Hepatocyte (in vitro differentiated cells): Measurements from ENCODE around the gene THEM5. TPM values are rescaled to one million over a fixed set of nuclear protein-coding genes. Genes with fewer than 3 reads are reported as not detected.
"Not testable (repeated sequence)": the region's sequence is repeated elsewhere in the genome, so short reads cannot be mapped to it uniquely, and the experiment has no call there.

Experiments used
- DNase-seq: peaks from one replicate; pipeline ENCODE4 v3.0.0-alpha.2; 2016; ENCODE audit warnings: low spot score
- H2AFZ ChIP-seq: fragments of 200-600 bp; sonication (generic); 2 replicates; pipeline ENCODE4 v1.6.0; 2016; ENCODE audit warnings: antibody characterized with exemption, mild to moderate bottlenecking
- H3K27ac ChIP-seq: fragments of 200-600 bp; sonication (generic); 2 replicates; pipeline ENCODE4 v1.5.1; 2016; ENCODE audit warnings: mild to moderate bottlenecking
- H3K27me3 ChIP-seq: fragments of 200-600 bp; sonication (generic); 2 replicates; pipeline ENCODE4 v1.6.1; 2016
- H3K36me3 ChIP-seq: fragments of 200-600 bp; sonication (generic); replicated peaks from 2 replicates; pipeline ENCODE4 v1.5.1; 2016; ENCODE audit warnings: low read depth; ENCODE audit not compliant: insufficient read depth
- H3K4me1 ChIP-seq: fragments of 200-600 bp; sonication (generic); 2 replicates; pipeline ENCODE4 v1.5.1; 2016; ENCODE audit warnings: mild to moderate bottlenecking, moderate library complexity; ENCODE audit not compliant: insufficient read depth
- H3K4me2 ChIP-seq: fragments of 200-600 bp; sonication (generic); 2 replicates; pipeline ENCODE4 v1.6.0; 2016
- H3K4me3 ChIP-seq: fragments of 200-600 bp; sonication (generic); 2 replicates; pipeline ENCODE4 v1.5.1; 2016; ENCODE audit warnings: mild to moderate bottlenecking
- H3K79me2 ChIP-seq: fragments of 200-600 bp; sonication (generic); 2 replicates; pipeline ENCODE4 v1.6.0; 2017; ENCODE audit warnings: mild to moderate bottlenecking
- H3K9me2 ChIP-seq: fragments of 200-600 bp; sonication (generic); replicated peaks from 2 replicates; pipeline ENCODE4 v1.6.0; 2017; ENCODE audit warnings: mild to moderate bottlenecking; ENCODE audit not compliant: insufficient read depth
- H3K9me3 ChIP-seq: fragments of 200-600 bp; sonication (generic); 2 replicates; pipeline ENCODE4 v1.5.1; 2016; ENCODE audit warnings: low read depth, mild to moderate bottlenecking
- H4K20me1 ChIP-seq: fragments of 200-600 bp; sonication (generic); 2 replicates; pipeline ENCODE4 v1.6.0; 2016; ENCODE audit warnings: mild to moderate bottlenecking; ENCODE audit not compliant: insufficient read depth, poor library complexity, severe bottlenecking
- EZH2 ChIP-seq: fragments of 200-600 bp; sonication (generic); IDR thresholded peaks from 2 replicates; pipeline ENCODE4 v1.6.1; 2016; ENCODE audit warnings: antibody characterized with exemption, mild to moderate bottlenecking, borderline replicate concordance
- EZH2phosphoT487 ChIP-seq: fragments of 200-600 bp; sonication (generic); IDR thresholded peaks from one replicate; pipeline ENCODE4 v1.6.1; 2018; ENCODE audit warnings: antibody characterized with exemption, mild to moderate bottlenecking, low read depth, moderate library complexity; ENCODE audit not compliant: unreplicated experiment, severe bottlenecking
- WGBS: methylation state at CpG from one replicate; pipeline ENCODE4 v1.1.6; 2016; ENCODE audit warnings: low lambda C conversion rate; ENCODE audit errors: missing lambda C conversion rate; 5-methylcytosine and 5-hydroxymethylcytosine counted together
- polyA plus RNA-seq: library from polyadenylated mRNA; unstranded; fragments of >200 nt; fragmentation: Nextera tagmentation; extraction: Ambion mirVana; gene quantifications from 2 replicates; pipeline ENCODE4 v1.2.1, GENCODE V29; 2016
- total RNA-seq: library from RNA; depleted of rRNA; stranded (reverse); fragments of >200 nt; gene quantifications from 2 replicates; pipeline ENCODE4 v1.2.3, GENCODE V29; 2014
- TF ChIP-seq, protein P1 (sequence below): fragments of 200-600 bp; sonication (generic); IDR thresholded peaks from 2 replicates; pipeline ENCODE4 v1.5.1; 2016; ENCODE audit warnings: antibody characterized with exemption, mild to moderate bottlenecking; ENCODE audit not compliant: poor library complexity

The THEM5 gene
- total and polyA plus RNA-seq, 2 experiments from 2014 or later: 0.21 TPM; not detected in 1

DNA sequence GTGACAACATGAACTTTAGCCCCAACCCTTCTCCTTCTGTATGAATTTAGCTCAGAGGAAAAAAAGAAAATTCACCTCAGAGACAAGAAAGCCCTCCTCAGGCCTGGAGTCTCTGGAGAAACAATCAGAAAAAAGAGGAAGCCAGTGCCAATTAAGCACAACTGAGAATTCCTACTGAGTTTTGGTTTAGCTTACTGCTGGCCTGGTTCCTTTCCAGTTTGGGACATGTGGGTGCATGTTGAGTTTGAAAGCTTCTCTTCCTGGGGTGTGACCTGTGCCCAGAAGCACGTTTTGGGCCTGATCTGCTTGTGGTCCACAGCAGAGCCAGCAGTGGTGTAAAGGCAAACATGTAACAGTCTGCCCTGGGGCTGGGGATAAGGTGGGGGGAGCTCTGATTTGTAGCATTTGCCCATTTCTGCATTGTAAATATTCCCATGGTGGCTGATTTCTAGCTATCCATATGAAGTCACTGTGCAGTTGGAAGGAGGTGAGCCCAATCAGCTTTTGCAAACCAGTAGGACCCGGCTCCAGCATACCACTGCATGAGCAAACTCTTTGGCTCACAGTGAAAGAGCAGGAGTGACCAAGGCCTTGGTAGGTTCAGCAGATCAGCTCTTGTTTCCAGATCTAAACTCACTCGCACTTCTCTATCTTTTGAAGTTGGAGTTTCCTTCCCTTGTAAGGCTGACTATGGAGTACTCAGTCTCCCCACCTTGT, 4.7 kb upstream of the THEM5 start:
- 78% methylated on average over 3 of the region's 3 CpGs for WGBS

DNA sequence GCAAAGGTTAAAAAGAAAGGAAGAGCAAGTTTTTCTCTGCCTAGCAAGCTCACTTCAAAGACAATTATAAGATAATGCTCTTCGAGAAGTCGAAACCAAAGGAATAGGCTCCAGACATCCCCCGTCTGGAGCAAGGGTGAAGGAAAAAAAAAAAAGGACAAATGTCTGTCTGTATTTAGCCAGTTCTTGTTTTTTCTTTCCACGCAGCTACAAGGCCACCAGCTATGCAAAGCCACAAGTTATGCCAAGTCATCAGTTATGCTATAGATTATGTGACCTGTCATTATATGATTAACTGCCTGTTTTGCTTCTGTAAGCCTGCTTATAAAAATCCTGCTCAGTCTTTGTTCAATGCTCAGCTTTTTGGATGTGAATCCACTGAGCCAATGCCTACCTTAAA, 2.4 kb upstream of the THEM5 start:
- no peaks in the 10 kb centered on the region for H3K9me3 ChIP-seq
- H3K36me3 ChIP-seq: no peaks in the 10 kb centered on the region
- H3K4me2 ChIP-seq: no peak overlapping the region
- no peak overlapping the region for H3K4me3 ChIP-seq
- 39% methylated on average over 4 of the region's 4 CpGs for WGBS
- H3K79me2 ChIP-seq: no peaks in the 10 kb centered on the region
- no peaks in the 10 kb centered on the region for H4K20me1 ChIP-seq
- no peaks in the 10 kb centered on the region for H3K9me2 ChIP-seq
- no peak overlapping the region for H3K27ac ChIP-seq
- no peak for DNase-seq
- no peaks in the 10 kb centered on the region for H3K4me1 ChIP-seq
- peaks cover 4% of the 10 kb centered on the region for H3K27me3 ChIP-seq
- TF ChIP-seq EZH2: no peak
- TF ChIP-seq EZH2phosphoT487: no peak
- TF ChIP-seq, protein P1, sequence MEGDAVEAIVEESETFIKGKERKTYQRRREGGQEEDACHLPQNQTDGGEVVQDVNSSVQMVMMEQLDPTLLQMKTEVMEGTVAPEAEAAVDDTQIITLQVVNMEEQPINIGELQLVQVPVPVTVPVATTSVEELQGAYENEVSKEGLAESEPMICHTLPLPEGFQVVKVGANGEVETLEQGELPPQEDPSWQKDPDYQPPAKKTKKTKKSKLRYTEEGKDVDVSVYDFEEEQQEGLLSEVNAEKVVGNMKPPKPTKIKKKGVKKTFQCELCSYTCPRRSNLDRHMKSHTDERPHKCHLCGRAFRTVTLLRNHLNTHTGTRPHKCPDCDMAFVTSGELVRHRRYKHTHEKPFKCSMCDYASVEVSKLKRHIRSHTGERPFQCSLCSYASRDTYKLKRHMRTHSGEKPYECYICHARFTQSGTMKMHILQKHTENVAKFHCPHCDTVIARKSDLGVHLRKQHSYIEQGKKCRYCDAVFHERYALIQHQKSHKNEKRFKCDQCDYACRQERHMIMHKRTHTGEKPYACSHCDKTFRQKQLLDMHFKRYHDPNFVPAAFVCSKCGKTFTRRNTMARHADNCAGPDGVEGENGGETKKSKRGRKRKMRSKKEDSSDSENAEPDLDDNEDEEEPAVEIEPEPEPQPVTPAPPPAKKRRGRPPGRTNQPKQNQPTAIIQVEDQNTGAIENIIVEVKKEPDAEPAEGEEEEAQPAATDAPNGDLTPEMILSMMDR: no peak
- no peak overlapping the region for H2AFZ ChIP-seq

More for the DNA sequence above, 4.7 kb upstream of the THEM5 start:
- no peaks in the 10 kb centered on the region for H3K27me3 ChIP-seq
- no peaks in the 10 kb centered on the region for H3K79me2 ChIP-seq
- no peak overlapping the region for H3K4me3 ChIP-seq
- no peak overlapping the region for H2AFZ ChIP-seq
- no peaks in the 10 kb centered on the region for H3K36me3 ChIP-seq
- no peaks in the 10 kb centered on the region for H3K4me1 ChIP-seq
- H3K9me2 ChIP-seq: no peaks in the 10 kb centered on the region
- H3K27ac ChIP-seq: no peak overlapping the region
- H4K20me1 ChIP-seq: no peaks in the 10 kb centered on the region
- no peak for DNase-seq
- no peaks in the 10 kb centered on the region for H3K9me3 ChIP-seq
- no peak for TF ChIP-seq EZH2phosphoT487
- TF ChIP-seq, protein P1: no peak
- H3K4me2 ChIP-seq: no peak overlapping the region

DNA sequence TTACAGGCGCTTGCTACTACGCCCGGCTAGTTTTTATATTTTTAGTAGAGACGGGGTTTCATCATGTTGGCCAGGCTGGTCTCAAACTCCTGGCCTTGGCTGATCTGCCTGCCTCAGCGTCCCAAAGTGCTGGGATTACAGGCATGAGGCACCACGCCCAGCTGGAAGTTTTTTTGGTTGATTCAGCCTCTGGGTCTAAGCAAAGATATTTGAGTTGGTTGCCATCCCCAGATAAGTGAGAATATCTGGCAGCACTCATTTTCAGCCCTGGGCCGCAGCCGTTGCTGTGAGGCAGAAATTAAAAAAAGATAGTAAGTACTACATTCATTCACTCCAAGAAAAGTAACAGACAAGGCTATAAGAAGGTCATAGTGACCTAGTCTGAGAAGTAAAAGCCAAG, 2.0 kb upstream of the THEM5 start:
- not testable (repeated sequence) for H3K79me2 ChIP-seq, DNase-seq, H3K9me3 ChIP-seq, H3K27me3 ChIP-seq, H3K4me1 ChIP-seq, H4K20me1 ChIP-seq, H2AFZ ChIP-seq, H3K4me2 ChIP-seq, H3K27ac ChIP-seq, H3K9me2 ChIP-seq, H3K4me3 ChIP-seq, H3K36me3 ChIP-seq
- 78% methylated on average over 8 of the region's 8 CpGs for WGBS

DNA sequence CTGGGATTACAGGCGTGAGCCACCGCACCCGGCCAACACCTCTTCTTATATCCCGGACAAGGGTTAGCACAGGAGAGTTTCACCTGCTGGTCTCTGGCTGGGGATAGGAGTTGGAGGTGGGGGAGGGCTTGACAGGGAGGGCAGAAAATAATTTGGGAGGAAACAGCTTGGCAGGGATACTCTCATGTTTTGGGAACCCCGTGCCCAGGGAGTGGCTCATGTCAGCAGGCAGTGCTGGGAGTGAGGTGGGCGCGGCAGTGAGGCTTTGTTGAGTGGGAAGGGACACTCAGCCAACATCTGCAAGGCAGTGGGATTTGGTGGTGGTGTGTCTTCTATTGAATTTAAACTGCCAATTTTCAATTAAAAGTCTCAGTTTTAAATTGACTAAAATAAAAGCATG, 1.1 kb upstream of the THEM5 start:
- H3K4me2 ChIP-seq: no peak overlapping the region
- WGBS: 82% methylated on average over 7 of the region's 7 CpGs
- H3K4me3 ChIP-seq: no peak overlapping the region
- no peak overlapping the region for H2AFZ ChIP-seq
- no peaks in the 10 kb centered on the region for H3K9me3 ChIP-seq
- H4K20me1 ChIP-seq: no peaks in the 10 kb centered on the region
- H3K27ac ChIP-seq: no peak overlapping the region
- H3K27me3 ChIP-seq: peaks cover 4% of the 10 kb centered on the region
- DNase-seq: no peak
- no peaks in the 10 kb centered on the region for H3K36me3 ChIP-seq
- H3K79me2 ChIP-seq: no peaks in the 10 kb centered on the region
- no peaks in the 10 kb centered on the region for H3K4me1 ChIP-seq
- TF ChIP-seq, protein P1: no peak
- TF ChIP-seq EZH2phosphoT487 (no peak), EZH2 (no peak)
- H3K9me2 ChIP-seq: no peaks in the 10 kb centered on the region
